Type B pancreatic cell (in vitro differentiated cells): ENCODE results near the gene SETDB2. TPM values are rescaled to one million over a fixed set of nuclear protein-coding genes. Genes with fewer than 3 reads are reported as not detected.
A peak's percentile ranks its signal among the peaks of the same experiment; 100 is the strongest.

Experiments used
- DNase-seq: peaks from one replicate; pipeline ENCODE4 v3.0.0; 2021; ENCODE audit warnings: mixed read lengths; ENCODE audit not compliant: unreplicated experiment; ENCODE audit errors: extremely low spot score
- H3K27ac Mint-ChIP-seq: 2 replicates; pipeline ENCODE4 v1.8.0; 2021; ENCODE audit warnings: mild to moderate bottlenecking, mixed read lengths
- H3K27me3 Mint-ChIP-seq: 2 replicates; pipeline ENCODE4 v1.8.0; 2021; ENCODE audit warnings: mixed read lengths
- H3K36me3 Mint-ChIP-seq: 2 replicates; pipeline ENCODE4 v1.8.0; 2021; ENCODE audit warnings: mixed read lengths
- H3K4me1 Mint-ChIP-seq: one replicate; pipeline ENCODE4 v1.8.0; 2021; ENCODE audit warnings: mixed read lengths; ENCODE audit not compliant: unreplicated experiment
- H3K4me3 Mint-ChIP-seq: 2 replicates; pipeline ENCODE4 v1.8.0; 2021; ENCODE audit warnings: mild to moderate bottlenecking, mixed read lengths
- H3K9me3 Mint-ChIP-seq: 2 replicates; pipeline ENCODE4 v1.8.0; 2021; ENCODE audit warnings: mixed read lengths
- CTCF ChIP-seq: fragments of 200-600 bp; sonication (generic); conservative IDR thresholded peaks from 2 replicates; pipeline ENCODE4 v1.5.0; 2021; ENCODE audit warnings: antibody characterized with exemption, mild to moderate bottlenecking
- total RNA-seq: library from RNA; stranded (reverse); gene quantifications from 2 replicates; pipeline ENCODE4 v1.2.1, GENCODE V29; 2021; ENCODE audit warnings: low replicate concordance

SETDB2 gene
- total RNA-seq, 1 donor from 2014 or later, result 11.8 TPM

GRCh38 chr13:49524740-49525501 lies 80.8 kb downstream of the SETDB2 start:
- DNase-seq, result no peak
- peak overlapping the region; percentile 29 for H3K27ac Mint-ChIP-seq
- H3K27me3 Mint-ChIP-seq, result no peaks in the 10 kb centered on the region
- H3K9me3 Mint-ChIP-seq, result no peaks in the 10 kb centered on the region
- H3K4me1 Mint-ChIP-seq, result no peaks in the 10 kb centered on the region
- no peak overlapping the region for H3K4me3 Mint-ChIP-seq
- H3K36me3 Mint-ChIP-seq, result peaks cover 1% of the 10 kb centered on the region
- no peak for TF ChIP-seq CTCF

DNA sequence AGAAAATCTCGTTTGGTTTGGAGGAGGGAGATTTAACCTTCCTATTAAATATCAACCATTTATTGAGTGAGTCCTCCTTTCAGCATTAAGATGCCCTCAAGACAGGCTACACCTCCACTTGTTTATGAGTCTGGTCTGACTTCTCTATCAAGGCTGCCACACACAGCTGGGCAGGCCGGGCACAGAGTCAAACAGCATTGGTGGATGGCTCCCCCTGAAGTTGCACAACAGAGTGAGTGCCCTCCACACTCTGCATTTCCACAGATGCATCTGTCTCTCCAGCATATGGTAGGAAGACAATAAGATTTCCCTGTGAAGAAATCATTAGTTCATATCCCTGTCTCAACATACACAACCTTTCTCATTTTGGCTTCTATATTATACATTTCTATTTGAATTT lies 83.0 kb downstream of the SETDB2 start:
- no peak for DNase-seq
- no peak overlapping the region for H3K4me3 Mint-ChIP-seq
- no peaks in the 10 kb centered on the region for H3K9me3 Mint-ChIP-seq
- no peaks in the 10 kb centered on the region for H3K4me1 Mint-ChIP-seq
- H3K27ac Mint-ChIP-seq, result no peak overlapping the region
- H3K27me3 Mint-ChIP-seq, result no peaks in the 10 kb centered on the region
- peaks cover 11% of the 10 kb centered on the region for H3K36me3 Mint-ChIP-seq
- TF ChIP-seq CTCF, result no peak

DNA sequence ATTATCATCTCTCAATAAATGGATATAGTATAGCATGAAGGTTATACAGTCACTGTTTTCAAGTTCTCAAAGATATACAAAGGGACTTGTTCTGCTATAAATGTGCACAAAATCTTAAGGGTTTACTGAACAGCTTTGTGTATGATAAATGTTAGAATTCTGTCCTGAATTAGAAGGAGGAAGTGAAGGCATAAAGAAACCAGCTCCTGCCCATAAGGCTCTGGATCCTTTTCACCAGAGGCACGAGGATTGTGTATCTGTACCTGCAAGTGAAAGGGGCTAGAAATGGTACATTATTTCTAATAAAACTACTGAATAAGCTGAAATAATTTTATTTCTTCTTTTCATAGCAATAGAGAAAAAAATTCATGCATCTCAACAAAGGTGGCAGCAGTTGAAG lies 84.1 kb downstream of the SETDB2 start:
- H3K27ac Mint-ChIP-seq, result no peak overlapping the region
- DNase-seq, result no peak
- no peaks in the 10 kb centered on the region for H3K4me1 Mint-ChIP-seq
- no peak overlapping the region for H3K4me3 Mint-ChIP-seq
- H3K36me3 Mint-ChIP-seq, result peaks cover 19% of the 10 kb centered on the region
- no peaks in the 10 kb centered on the region for H3K9me3 Mint-ChIP-seq
- H3K27me3 Mint-ChIP-seq, result no peaks in the 10 kb centered on the region
- TF ChIP-seq CTCF, result no peak

DNA sequence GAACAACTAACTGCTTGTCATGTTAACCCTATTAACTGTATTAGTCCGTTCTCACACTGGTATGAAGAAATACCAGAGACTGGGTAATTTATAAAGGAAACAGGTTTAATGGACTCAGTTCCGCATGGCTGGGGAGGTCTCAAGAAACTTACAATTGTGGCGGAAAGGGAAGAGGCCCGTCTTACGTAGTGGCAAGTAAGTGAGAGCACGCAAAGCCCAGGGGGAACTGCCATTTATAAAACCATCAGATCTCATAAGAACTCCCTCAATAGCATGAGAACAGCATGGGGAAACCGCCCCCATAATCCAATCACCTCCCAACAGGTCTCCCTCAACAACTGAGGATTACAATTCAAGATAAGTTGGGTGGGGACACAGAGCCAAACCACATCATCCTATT lies 86.4 kb downstream of the SETDB2 start:
- peaks cover 27% of the 10 kb centered on the region for H3K36me3 Mint-ChIP-seq
- H3K4me1 Mint-ChIP-seq, result no peaks in the 10 kb centered on the region
- TF ChIP-seq CTCF, result no peak
- no peak overlapping the region for H3K4me3 Mint-ChIP-seq
- no peak for DNase-seq
- no peaks in the 10 kb centered on the region for H3K9me3 Mint-ChIP-seq
- no peaks in the 10 kb centered on the region for H3K27me3 Mint-ChIP-seq
- H3K27ac Mint-ChIP-seq, result no peak overlapping the region

GRCh38 chr13:49532593-49532992 lies 88.5 kb downstream of the SETDB2 start:
- no peak for TF ChIP-seq CTCF
- H3K27ac Mint-ChIP-seq, result no peak overlapping the region
- no peaks in the 10 kb centered on the region for H3K27me3 Mint-ChIP-seq
- peaks cover 38% of the 10 kb centered on the region for H3K36me3 Mint-ChIP-seq
- H3K9me3 Mint-ChIP-seq, result no peaks in the 10 kb centered on the region
- DNase-seq, result no peak
- no peak overlapping the region for H3K4me3 Mint-ChIP-seq
- no peaks in the 10 kb centered on the region for H3K4me1 Mint-ChIP-seq
